MCF 10A (cell line): ENCODE results near the gene NKAIN4. TPM values are rescaled to one million over a fixed set of nuclear protein-coding genes. Genes with fewer than 3 reads are reported as not detected.

Experiments
- BruUV-seq: library from RNA; stranded (reverse); fragments of 400-500 nt; replicated peaks from 2 replicates; lab custom pipeline; 2021; lab: Mats Ljungman, UMichigan
- CTCF ChIA-PET: fragments of 300-600 bp; sonication (Branson Sonifier 250); formaldehyde crosslinking; extraction: SDS; loops from one replicate; lab custom pipeline; 2021; ENCODE audit warnings: antibody characterized with exemption, inconsistent platforms; lab: Yijun Ruan, JAX
- POLR2A ChIA-PET: fragments of 300-600, 350-650 bp; sonication (Branson Sonifier 250); formaldehyde crosslinking; extraction: SDS; loops from one replicate; lab custom pipeline; 2020; ENCODE audit warnings: antibody characterized with exemption, inconsistent platforms; lab: Yijun Ruan, JAX
- DNase-seq: peaks from one replicate; pipeline ENCODE4 v3.0.0-alpha.2; 2018; ENCODE audit not compliant: unreplicated experiment
- H3K27ac Mint-ChIP-seq: one replicate; pipeline ENCODE4 v1.8.0; 2022; ENCODE audit warnings: mild to moderate bottlenecking, low read depth, mixed read lengths; ENCODE audit not compliant: unreplicated experiment
- H3K27me3 Mint-ChIP-seq: one replicate; pipeline ENCODE4 v1.8.0; 2022; ENCODE audit warnings: mixed read lengths; ENCODE audit not compliant: insufficient read depth, unreplicated experiment
- H3K36me3 Mint-ChIP-seq: one replicate; pipeline ENCODE4 v1.8.0; 2022; ENCODE audit warnings: mild to moderate bottlenecking, moderate library complexity, mixed read lengths; ENCODE audit not compliant: insufficient read depth, unreplicated experiment
- H3K4me1 Mint-ChIP-seq: one replicate; pipeline ENCODE4 v1.8.0; 2022; ENCODE audit warnings: mixed read lengths; ENCODE audit not compliant: insufficient read depth, unreplicated experiment
- H3K4me3 Mint-ChIP-seq: one replicate; pipeline ENCODE4 v1.8.0; 2022; ENCODE audit warnings: mild to moderate bottlenecking, moderate library complexity, mixed read lengths; ENCODE audit not compliant: unreplicated experiment
- H3K9me3 Mint-ChIP-seq: one replicate; pipeline ENCODE4 v1.8.0; 2022; ENCODE audit warnings: mixed read lengths; ENCODE audit not compliant: unreplicated experiment
- intact Hi-C: fragments of 100-400 bp; cut with micrococcal nuclease; formaldehyde crosslinking; loops from 2 replicates; pipeline ENCODE4 v1.14.1; 2022
- total RNA-seq: library from RNA; stranded (reverse); gene quantifications from 2 replicates; pipeline ENCODE4 v1.2.3, GENCODE V29; 2022
- TF ChIP-seq, protein P1 (sequence below): fragments of 200-600 bp; IDR thresholded peaks from one replicate; pipeline ENCODE4 v1.8.0; 2022; ENCODE audit warnings: antibody characterized with exemption, mild to moderate bottlenecking; ENCODE audit not compliant: unreplicated experiment

The NKAIN4 gene
- total RNA-seq, 1 experiment from 2014 or later, result not detected

DNA sequence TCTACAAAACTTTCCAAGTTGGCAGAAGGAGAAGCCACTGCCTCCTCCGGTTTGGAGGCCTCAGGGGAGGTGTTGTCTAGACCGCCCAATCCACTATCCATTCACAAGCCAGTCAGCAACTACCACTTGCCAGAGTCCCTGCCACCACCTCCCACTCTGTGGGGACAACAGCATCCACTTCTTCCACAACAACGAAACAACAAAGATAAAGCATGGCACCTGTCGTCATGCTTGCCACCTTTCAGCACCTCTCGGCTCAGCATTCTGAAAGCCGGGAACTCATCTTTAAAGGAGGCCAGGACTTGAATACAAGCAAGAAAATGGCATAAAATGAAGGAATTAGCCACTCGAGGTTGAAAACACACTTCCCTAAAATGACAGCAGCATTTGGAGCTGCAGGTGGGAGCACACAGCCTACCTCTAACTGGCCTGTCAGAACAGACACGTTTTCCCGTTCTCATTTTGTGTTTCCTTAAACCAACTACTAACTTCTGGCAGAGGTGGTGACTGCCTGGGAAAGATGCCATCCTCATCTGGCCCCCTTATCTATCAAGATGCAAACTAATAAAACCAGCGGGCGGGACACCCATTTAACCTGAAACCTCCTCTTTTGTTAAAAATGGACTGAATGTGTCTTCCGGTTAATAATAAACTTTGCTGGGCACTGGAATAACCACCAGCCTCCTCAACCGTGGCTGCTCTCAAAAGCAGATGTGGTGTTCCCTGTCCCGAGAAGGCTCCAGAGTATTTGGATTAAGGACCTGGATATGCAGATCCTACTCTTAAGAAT is 60.1 kb downstream of the NKAIN4 start:
- Mint-ChIP-seq H3K4me1 (peaks cover 10% of the 10 kb centered on the region), H3K27ac (no peak overlapping the region), H3K9me3 (no peaks in the 10 kb centered on the region), H3K27me3 (no peaks in the 10 kb centered on the region), H3K36me3 (peaks cover 38% of the 10 kb centered on the region), H3K4me3 (no peak overlapping the region)
- TF ChIP-seq, protein P1, sequence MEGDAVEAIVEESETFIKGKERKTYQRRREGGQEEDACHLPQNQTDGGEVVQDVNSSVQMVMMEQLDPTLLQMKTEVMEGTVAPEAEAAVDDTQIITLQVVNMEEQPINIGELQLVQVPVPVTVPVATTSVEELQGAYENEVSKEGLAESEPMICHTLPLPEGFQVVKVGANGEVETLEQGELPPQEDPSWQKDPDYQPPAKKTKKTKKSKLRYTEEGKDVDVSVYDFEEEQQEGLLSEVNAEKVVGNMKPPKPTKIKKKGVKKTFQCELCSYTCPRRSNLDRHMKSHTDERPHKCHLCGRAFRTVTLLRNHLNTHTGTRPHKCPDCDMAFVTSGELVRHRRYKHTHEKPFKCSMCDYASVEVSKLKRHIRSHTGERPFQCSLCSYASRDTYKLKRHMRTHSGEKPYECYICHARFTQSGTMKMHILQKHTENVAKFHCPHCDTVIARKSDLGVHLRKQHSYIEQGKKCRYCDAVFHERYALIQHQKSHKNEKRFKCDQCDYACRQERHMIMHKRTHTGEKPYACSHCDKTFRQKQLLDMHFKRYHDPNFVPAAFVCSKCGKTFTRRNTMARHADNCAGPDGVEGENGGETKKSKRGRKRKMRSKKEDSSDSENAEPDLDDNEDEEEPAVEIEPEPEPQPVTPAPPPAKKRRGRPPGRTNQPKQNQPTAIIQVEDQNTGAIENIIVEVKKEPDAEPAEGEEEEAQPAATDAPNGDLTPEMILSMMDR, result no peak
- no TSS peak for BruUV-seq
- intact Hi-C loops, result no loop called here
- DNase-seq, result no peak
- ChIA-PET POLR2A (no interaction called here), CTCF (interaction anchor here (0.6 to 2.8 kb wide), 3 partner anchors 29 to 115 kb away, joined by 3 to 16 read pairs (median 5); no protein-coding TSS in a partner anchor)

DNA sequence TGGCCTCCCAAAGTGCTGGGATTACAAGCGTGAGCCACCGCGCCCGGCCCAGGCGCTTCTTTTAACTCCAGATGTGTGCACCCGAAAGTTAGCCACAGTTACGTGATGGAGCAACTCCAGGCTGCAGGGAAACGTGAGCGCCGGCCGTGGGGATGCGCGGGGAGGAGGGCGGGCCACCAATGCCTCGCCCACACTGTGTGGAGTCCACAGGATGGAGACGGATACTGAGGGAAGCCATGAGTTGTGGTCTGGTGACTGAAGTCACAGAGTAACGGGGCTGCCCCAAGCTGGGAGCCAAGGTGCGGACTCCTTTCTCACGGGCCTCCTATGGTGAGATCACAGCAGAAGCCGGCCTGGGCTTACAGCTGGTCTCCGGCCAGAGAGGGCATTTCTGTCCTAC is 61.5 kb downstream of the NKAIN4 start:
- Mint-ChIP-seq H3K4me3 (no peak overlapping the region), H3K9me3 (no peaks in the 10 kb centered on the region), H3K4me1 (peaks cover 10% of the 10 kb centered on the region), H3K36me3 (peaks cover 24% of the 10 kb centered on the region), H3K27ac (no peak overlapping the region), H3K27me3 (no peaks in the 10 kb centered on the region)
- CTCF ChIA-PET, result interaction anchor here (0.7 to 1.7 kb wide), 3 partner anchors 11 to 681 kb away, joined by 3 to 5 read pairs (median 4); no protein-coding TSS in a partner anchor
- intact Hi-C loops, result no loop called here
- TF ChIP-seq, protein P1, result no peak
- no peak for DNase-seq
- POLR2A ChIA-PET, result no interaction called here
- no TSS peak for BruUV-seq

DNA sequence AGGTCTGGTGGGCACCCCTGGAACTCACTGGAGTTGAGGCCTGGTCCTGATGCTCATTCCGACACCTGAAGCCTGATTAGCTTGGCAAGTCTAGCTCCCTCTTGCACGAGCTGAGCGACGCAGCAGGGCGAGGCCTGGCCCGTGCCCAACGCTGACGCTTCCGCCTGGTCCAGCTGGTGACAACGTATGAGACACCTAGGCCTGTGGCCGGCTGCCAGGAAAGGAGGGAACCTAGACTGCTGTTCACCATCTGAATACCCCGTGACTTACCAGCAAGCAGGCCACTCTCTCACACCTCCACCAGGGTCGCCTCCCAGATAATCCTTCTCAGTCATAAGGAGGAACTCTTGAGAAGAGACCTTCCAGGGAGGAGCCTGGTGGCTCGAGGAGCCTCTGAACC is 62.9 kb downstream of the NKAIN4 start:
- no peaks in the 10 kb centered on the region for H3K9me3 Mint-ChIP-seq
- H3K36me3 Mint-ChIP-seq, result peaks cover 18% of the 10 kb centered on the region
- TF ChIP-seq, protein P1, result no peak
- CTCF ChIA-PET, result interaction anchor here (0.6 to 2.4 kb wide), 5 partner anchors 9 to 32 kb away, joined by 3 to 16 read pairs (median 4); no protein-coding TSS in a partner anchor
- peaks cover 16% of the 10 kb centered on the region for H3K4me1 Mint-ChIP-seq
- peak; percentile 92 for DNase-seq
- no TSS peak for BruUV-seq
- H3K27me3 Mint-ChIP-seq, result no peaks in the 10 kb centered on the region
- POLR2A ChIA-PET, result interaction anchor here (0.6 to 1.0 kb wide), 4 partner anchors 24 to 1351 kb away, joined by 3 to 5 read pairs (median 3); partner anchors contain the start of gene YTHDF1
- intact Hi-C loops, result no loop called here
- H3K4me3 Mint-ChIP-seq, result no peak overlapping the region
- peak overlapping the region; percentile 54 for H3K27ac Mint-ChIP-seq

DNA sequence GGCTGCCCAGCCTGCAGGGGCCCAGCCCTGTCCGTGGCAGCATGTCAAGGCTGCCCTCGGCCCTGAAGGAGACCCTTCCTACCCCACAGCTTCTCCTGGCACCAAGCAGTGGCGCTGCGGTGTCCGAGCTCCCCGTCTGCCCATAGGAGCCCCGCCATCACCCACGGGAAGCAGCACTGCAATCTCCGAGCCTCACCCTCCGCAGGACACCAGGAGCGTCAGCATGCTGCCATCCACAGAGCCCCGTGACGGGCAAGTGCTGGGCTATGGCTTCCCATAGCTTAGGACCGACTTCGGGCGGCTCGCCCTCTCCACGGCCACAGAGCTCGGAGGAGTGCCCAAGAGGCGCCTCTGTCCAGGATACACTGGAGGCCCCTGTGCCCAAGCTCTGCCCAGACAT is 63.4 kb downstream of the NKAIN4 start:
- TF ChIP-seq, protein P1, result no peak
- H3K4me3 Mint-ChIP-seq, result no peak overlapping the region
- peaks cover 19% of the 10 kb centered on the region for H3K4me1 Mint-ChIP-seq
- ChIA-PET POLR2A (interaction anchor here (0.7 to 1.0 kb wide), 3 partner anchors 25 to 1351 kb away, joined by 3 to 5 read pairs (median 3); partner anchors contain the start of gene YTHDF1), CTCF (interaction anchor here (0.6 to 2.4 kb wide), 5 partner anchors 8 to 780 kb away, joined by 3 to 16 read pairs (median 4); no protein-coding TSS in a partner anchor)
- DNase-seq, result no peak
- no TSS peak for BruUV-seq
- peak overlapping the region; percentile 54 for H3K27ac Mint-ChIP-seq
- H3K9me3 Mint-ChIP-seq, result no peaks in the 10 kb centered on the region
- H3K36me3 Mint-ChIP-seq, result peaks cover 12% of the 10 kb centered on the region
- intact Hi-C loops, result no loop called here
- no peaks in the 10 kb centered on the region for H3K27me3 Mint-ChIP-seq
